Activated gamma-delta T cell treated with anti-CD3 and anti-CD28 coated beads, Interleukin-2, amount 50 U/mL, for 16 hours (primary cell): ENCODE measurements around the gene SLMAP.

Experiments used
- DNase-seq: peaks from one replicate; pipeline ENCODE4 v3.0.0-alpha.2; 2020; ENCODE audit warnings: low read depth

The SLMAP gene

DNA sequence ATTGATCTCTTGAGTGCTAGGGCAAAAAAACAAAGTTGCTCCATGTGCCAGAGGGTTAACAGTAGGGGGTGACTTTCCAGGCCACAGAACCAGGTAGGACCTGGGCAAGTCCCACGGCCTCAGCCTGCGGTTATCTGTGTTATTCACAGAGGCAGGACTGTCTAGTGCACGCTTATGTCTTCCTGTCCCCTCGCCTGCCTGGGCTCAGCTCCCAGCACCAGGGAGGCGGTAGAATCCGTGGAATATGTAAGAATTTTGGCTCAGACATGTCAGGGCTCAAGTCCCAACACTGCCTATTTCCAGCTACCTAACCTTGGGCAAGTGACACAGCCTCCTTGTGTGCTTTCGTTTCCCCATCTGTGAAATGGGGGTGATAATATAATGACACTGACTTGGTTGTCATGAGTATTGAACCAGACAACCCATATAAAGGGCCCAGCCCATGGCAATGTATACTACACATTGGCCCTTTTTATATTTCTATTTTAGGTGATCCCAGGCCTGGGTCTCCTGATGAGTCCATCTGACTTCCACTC is 207.8 kb downstream of the SLMAP start:
- DNase-seq = no peak

DNA sequence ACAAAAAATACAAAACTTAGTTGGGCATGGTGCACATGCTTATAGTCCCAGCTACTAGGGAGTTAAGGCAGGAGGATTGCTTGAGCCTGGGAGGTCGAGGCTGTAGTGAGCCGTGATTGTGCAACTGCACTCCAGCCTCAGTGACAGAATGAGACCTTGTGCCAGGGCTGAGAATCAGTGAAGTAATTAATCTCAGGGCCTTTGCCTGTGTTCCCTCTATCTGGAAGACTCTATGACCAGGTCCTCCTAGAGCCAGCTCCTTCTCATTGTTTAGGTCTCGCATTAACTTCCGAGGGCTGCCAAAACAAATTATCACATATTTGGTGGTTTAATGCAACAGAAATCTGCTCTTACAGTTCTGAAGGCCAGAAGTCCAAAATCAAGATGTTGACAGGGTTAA is 210.7 kb downstream of the SLMAP start:
- no peak for DNase-seq

DNA sequence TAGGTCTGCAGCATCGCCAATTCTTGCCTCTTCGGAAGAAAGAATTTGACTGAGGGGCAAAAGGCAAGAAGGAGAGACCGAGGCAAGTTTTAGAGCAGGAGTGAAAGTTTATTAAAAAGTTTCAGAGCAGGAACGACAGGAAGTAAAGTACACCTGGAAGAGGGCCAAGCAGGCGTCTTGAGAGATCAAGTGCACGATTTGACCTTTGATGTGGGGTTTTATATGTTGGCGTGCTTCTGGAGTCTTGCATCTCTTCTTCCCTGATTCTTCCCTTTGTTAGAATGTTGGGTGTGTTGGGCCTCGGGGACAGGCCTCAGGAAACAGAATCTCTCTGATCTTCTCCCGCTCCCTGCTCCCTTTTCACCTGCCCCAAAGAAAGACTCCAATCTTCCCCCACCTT is 211.5 kb downstream of the SLMAP start:
- DNase-seq = no peak

DNA sequence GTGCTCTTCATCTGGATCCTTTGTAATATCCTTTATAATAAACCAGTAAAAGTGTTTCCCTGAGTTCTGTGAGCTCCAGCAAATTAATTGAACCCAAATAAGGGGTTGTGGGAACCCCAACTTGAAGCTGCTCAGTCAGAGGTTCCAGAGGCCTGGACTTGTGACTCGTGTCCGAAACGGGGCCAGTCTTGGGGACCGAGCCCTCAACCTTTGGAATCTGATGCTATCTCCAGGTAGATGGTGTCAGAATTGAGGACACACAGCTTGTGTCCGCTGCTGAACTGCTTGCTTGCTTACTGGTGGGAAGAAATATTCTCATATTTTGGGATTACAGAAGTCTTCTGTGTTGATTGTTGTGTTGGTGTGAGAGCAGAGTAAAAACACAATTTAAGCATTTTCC is 212.4 kb downstream of the SLMAP start:
- DNase-seq = no peak

DNA sequence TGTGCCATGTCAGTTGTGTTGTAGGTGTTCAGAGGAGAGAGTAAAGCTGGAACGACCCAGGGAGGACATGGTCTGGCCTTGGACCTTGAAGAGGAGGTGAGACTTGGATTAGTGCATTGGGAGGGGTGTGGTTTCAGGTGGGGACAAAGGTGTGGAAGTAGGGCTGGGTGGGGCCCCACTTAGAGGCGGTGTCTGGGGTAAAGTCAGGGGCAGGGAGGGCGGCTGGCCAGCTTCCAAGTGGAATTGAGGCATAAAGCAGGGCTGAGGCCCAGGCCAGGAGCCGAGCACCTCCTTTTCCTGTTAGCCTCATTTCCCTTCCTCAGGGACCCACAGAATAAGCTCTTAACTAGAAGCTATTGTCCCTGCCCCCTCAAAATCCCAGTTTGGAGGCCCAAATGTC is 215.9 kb downstream of the SLMAP start:
- DNase-seq = no peak

DNA sequence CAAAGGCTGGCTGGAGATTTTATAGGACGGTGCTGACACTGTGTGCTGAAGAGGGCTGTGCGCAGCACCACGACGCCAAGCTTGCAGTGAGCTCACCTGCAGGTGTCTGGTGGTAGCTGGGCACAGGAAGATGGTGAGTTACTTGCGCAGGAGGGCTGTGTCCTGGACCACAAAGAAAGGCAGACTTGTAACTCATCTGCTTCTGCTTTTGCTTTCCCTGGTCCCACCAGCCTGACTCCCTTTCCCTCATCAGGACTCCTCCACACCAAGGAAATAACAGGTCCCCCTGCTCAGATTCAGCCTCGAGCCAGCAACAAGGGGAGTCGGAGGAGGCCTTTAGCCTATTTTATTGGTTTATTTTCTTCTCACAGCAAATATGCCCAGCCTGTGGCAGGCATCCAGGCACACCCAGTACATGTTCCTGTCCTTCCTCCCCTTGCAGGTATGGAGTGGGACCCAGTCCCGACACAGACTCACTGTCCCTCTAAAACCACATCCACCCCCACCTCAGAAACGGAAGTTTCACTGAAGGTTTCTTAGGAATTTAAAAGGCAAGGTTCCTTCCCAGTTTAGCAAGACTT is 216.5 kb downstream of the SLMAP start:
- DNase-seq = no peak

DNA sequence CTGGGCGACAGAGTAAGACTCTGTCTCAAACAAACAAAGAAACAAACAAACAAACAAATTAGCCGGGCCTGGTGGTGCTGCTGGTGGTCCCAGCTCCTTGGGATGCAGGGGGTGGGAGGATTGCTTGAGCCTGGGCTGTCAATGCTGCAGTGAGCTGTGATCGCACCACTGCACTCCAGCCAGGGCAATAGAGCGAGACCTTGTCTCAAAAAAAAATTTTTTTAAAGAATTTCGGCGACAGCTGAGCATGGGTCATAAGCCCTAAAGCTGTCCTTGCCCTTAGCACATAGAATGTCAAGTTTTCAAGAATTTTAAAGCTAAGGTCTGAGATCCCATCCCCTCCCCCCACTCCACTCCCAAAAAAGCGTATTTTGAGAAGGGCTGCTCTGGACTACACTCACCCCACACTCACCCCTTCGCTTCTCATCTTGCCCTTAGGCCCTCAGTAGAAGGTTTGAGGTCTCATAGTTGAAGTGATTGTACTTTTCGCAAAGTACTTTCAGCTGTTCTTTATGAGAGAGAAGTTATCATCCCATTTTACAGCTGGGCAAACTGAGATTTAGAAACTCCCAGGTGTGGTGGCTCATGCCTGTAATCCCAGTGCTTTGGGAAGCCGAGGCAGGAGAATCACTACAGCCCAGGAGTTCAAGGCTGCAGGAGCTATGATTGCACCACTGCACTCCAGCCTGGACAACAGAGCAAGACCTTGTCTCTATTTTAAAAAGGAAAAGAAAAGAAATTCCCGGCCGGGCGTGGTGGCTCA is 217.8 kb downstream of the SLMAP start:
- DNase-seq = no peak

DNA sequence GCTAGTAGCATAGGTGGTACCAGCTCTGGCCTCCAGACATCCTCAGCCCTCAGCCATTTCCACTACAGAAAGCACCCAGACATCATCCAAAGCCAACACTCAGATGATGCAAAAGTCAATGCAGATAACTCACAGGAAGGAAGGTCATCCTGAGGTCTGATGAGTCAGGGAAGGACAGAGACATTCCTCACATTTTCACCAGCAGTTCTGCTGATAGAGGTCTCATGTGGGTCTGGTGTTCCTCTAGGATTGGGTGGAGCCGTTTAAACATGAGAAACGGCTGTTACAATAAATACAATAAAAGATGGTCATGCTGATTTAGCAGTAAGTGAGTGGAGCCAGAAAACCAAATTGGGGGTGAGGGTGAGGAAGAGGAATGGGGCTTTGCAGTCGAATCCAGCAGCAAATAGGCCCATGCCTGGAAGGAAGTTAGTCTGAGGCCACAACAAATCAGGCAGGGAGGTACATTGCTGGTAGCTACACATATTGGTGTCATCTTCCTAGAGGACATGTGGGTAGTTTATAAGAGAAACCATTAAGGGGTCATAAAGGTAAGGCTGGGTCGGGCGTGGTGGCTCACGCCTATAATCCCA is 218.8 kb downstream of the SLMAP start:
- DNase-seq = no peak

DNA sequence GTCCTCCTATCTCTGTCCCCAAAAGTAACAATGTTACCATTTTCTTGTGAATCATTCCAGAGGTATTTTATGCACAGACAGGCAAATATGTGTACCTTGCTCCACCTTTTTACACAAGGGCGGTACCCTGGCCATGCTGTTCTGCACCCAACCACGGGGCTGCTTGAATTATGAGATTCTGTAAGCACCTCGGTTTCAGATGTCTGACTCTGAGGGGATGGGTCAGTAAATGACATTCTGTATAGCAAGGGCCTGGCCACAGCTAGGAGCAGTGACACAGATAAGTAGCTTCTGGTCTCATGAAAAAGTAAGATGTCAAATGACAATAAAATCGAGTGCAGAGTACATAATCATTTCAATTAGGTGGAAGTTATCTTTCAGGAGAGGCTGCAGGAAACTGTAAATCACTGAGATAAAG is 221.7 kb downstream of the SLMAP start:
- no peak for DNase-seq

DNA sequence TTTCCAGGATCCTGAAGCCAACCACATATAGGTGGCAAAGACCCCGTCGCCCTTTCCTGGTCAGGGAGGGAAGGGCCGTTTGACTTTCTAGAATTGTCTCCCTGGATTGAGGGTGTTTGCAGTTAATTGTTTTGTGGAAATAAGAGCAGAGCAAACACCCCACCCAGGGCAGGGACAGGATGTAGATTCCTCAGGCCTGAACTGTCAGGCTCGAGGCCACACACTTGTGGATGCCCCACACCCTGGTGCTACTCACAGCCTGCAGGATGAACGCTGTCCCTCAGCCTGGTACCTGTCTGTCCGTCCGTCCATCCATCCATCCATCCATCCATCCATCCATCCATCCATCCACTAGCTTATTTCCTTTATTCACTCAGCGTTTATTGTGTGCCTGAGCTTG is 222.2 kb downstream of the SLMAP start:
- no peak for DNase-seq
